Panc1 (cell line): ENCODE measurements around the gene NATD1.

Experiments used
- CTCF ChIP-seq: fragments of 450-650 bp; IDR thresholded peaks from 2 replicates; pipeline ENCODE4 v1.5.1; 2017; ENCODE audit warnings: mild to moderate bottlenecking
- POLR2AphosphoS5 ChIP-seq: IDR thresholded peaks from 2 replicates; pipeline ENCODE4 v1.6.1; 2012; ENCODE audit warnings: mild to moderate bottlenecking, low read depth, low read length, moderate library complexity
- REST ChIP-seq, 2 experiments: IDR thresholded peaks; 2 replicates each; pipeline ENCODE4 v1.6.1; 2011 to 2012; ENCODE audit warnings: low read depth in 2 of 2, control low read depth in 1 of 2, low read length in 1 of 2, mild to moderate bottlenecking in 1 of 2, moderate library complexity in 1 of 2; ENCODE audit not compliant: insufficient read depth in 1 of 2
- TCF7L2 ChIP-seq: IDR thresholded peaks from 2 replicates; pipeline ENCODE4 v1.6.1; 2011; ENCODE audit warnings: mild to moderate bottlenecking, low read depth, low read length, inconsistent platforms

- TF ChIP-seq CTCF, result no peak
- no peak for TF ChIP-seq TCF7L2
- no peak for TF ChIP-seq REST (IDR thresholded peaks at IDR 0.05; ENCODE audit: insufficient read depth in 1 of 2, low read depth in 2 of 2, low read length in 1 of 2)
- no peak for TF ChIP-seq POLR2AphosphoS5
Measured at GRCh38 chr17:21194703-21195102, 58.5 kb downstream of the NATD1 start.
